GM13977 (cell line): ENCODE results near the gene ZNF180.

Source experiments
- DNase-seq: peaks from one replicate; pipeline ENCODE4 v3.0.0; 2012; ENCODE audit warnings: low spot score
- in situ Hi-C: fragments of 300-500 bp; cut with MboI; formaldehyde crosslinking; loops from one replicate; pipeline ENCODE4 v1.12.0; 2022; ENCODE audit warnings: low sequenced_read_pairs, low pct_unique_long_range_greater_than_20kb, mixed read lengths, inconsistent platforms; ENCODE audit not compliant: unreplicated experiment
- TF ChIP-seq, protein P1 (sequence below): IDR thresholded peaks from 2 replicates; pipeline ENCODE4 v1.5.1; 2012; ENCODE audit warnings: mild to moderate bottlenecking, control low read depth; ENCODE audit not compliant: insufficient read depth; ENCODE audit errors: extremely low read depth, missing control alignments

ZNF180 gene

GRCh38 chr19:44430956-44431355 is 69.4 kb downstream of the ZNF180 start:
- no peak for DNase-seq
- in situ Hi-C loops = no loop called here
- TF ChIP-seq, protein P1, sequence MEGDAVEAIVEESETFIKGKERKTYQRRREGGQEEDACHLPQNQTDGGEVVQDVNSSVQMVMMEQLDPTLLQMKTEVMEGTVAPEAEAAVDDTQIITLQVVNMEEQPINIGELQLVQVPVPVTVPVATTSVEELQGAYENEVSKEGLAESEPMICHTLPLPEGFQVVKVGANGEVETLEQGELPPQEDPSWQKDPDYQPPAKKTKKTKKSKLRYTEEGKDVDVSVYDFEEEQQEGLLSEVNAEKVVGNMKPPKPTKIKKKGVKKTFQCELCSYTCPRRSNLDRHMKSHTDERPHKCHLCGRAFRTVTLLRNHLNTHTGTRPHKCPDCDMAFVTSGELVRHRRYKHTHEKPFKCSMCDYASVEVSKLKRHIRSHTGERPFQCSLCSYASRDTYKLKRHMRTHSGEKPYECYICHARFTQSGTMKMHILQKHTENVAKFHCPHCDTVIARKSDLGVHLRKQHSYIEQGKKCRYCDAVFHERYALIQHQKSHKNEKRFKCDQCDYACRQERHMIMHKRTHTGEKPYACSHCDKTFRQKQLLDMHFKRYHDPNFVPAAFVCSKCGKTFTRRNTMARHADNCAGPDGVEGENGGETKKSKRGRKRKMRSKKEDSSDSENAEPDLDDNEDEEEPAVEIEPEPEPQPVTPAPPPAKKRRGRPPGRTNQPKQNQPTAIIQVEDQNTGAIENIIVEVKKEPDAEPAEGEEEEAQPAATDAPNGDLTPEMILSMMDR = no peak
